CD1c-positive myeloid dendritic cell (primary cell): ENCODE results near the gene ADAMTSL3.

Source experiments
- DNase-seq: peaks from one replicate; pipeline ENCODE4 v3.0.0-alpha.2; 2016; ENCODE audit errors: extremely low spot score

The ADAMTSL3 gene, protein sequence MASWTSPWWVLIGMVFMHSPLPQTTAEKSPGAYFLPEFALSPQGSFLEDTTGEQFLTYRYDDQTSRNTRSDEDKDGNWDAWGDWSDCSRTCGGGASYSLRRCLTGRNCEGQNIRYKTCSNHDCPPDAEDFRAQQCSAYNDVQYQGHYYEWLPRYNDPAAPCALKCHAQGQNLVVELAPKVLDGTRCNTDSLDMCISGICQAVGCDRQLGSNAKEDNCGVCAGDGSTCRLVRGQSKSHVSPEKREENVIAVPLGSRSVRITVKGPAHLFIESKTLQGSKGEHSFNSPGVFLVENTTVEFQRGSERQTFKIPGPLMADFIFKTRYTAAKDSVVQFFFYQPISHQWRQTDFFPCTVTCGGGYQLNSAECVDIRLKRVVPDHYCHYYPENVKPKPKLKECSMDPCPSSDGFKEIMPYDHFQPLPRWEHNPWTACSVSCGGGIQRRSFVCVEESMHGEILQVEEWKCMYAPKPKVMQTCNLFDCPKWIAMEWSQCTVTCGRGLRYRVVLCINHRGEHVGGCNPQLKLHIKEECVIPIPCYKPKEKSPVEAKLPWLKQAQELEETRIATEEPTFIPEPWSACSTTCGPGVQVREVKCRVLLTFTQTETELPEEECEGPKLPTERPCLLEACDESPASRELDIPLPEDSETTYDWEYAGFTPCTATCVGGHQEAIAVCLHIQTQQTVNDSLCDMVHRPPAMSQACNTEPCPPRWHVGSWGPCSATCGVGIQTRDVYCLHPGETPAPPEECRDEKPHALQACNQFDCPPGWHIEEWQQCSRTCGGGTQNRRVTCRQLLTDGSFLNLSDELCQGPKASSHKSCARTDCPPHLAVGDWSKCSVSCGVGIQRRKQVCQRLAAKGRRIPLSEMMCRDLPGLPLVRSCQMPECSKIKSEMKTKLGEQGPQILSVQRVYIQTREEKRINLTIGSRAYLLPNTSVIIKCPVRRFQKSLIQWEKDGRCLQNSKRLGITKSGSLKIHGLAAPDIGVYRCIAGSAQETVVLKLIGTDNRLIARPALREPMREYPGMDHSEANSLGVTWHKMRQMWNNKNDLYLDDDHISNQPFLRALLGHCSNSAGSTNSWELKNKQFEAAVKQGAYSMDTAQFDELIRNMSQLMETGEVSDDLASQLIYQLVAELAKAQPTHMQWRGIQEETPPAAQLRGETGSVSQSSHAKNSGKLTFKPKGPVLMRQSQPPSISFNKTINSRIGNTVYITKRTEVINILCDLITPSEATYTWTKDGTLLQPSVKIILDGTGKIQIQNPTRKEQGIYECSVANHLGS (N-terminal part only)

DNA sequence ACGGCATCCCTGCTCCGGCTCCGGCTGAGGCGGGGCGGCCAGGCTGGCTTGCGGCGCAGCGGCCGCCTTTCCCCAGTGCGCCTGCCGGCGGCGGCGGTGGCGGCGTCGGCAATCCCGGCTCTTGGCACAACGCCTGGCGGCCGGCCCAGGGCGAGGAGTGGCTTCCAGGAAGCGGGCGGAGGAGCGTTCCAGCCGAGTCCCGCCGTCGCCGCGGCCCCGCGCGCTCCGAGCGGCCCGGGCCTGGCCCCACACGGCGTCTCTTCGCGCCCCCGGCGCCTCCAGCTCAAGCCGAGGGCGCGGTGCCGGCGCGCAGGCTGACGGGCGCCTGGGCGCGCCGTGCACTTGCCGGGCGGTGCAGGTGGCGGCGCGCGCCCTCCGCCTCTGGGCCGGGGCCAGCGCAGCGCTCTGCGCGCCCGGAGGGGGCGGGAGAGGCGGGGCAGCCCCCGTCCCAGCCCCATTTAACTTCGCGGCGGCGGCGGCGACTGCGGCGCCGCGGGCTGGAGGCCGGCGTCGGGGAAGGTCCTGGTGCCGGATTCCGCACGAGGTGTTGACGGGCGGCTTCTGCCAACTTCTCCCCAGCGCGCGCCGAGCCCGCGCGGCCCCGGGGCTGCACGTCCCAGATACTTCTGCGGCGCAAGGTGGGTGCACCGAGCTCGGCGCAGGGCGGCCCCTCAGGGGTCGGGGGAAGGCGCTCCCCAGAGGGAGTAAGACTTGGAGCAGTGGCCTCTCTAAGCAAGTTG lies at the start of gene ADAMTSL3:
Gene ADAMTSL3, plus strand, starts transcription at position 485 of the 740 bp plus-strand sequence. CDS start 1,639 bp downstream, outside the sequence.
- no peak for DNase-seq

DNA sequence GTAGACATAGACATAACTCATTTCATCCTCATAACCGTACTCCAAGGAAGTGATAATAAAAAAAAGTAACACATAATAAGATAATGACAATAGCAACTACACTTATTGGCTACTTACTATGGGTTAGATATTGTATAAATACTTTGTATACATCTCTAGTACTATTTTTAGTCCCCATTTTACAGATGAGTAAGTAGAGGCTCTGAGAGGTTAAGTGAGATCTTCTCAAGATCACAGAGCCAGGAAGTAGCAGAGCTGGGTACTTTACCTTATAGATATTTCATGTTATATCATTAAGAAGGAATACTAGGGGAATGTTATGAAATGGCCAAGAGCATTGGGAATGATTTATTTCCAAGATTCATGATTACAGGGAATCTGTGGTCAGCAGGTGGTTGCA lies 49.4 kb upstream of the ADAMTSL3 start:
- no peak for DNase-seq

DNA sequence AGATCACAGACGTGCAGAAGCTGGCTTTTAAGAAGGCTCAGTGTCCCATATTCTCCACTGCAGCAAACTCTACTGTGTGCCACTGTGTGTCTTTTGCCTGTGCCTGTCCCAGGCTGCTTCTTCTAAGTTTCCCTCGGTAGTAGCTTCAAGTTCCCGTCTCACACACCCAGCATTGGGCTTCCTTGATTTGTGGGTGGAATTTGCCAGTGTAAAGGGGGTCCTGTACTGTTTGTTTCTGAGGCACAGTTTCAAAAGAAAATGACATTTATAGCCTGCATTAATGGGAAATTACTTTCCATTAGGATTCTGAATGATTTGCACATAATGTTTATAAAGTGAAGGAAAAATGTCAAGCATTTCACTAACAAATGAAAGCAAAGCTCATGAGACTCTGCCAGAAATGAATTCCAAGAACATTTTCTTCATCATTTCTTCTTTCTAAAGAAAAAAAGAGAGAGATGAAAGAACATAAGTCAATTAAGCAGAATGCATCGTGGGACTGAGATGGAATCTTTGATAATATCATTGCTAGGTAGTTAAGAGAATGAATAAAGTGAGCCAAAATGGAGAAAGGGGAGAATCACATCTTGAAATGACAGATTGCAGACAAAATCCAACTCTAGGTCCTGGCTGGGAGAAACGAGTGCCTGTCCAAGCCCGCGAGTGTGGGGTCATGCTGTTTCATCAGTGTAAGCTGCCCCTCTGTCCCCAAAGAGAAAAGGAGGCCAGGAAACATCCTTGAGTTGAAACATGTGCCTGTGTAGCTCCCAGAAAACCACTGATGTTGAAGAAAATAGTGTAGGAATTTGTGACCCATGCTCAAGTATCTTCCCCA lies 48.6 kb upstream of the ADAMTSL3 start:
- no peak for DNase-seq

DNA sequence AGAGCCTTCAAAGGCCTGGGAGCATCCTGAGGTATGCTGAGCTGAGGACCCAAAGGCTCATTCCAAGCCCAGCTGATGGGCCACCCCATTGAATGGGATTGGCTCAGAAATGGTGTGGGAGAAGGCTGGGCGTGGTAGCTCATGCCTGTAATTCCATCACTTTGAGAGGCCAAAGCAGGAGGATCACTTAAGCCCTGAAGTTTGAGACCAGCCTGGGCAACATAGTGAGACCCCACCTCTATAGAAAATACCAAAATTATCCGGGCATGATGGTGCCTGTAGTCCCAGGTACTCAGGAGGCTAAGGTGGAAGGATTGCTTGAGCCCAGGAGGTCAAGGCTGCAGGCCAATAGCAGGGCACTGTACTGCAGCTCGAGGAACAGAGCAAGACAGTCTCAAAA lies 43.8 kb upstream of the ADAMTSL3 start:
- no peak for DNase-seq

DNA sequence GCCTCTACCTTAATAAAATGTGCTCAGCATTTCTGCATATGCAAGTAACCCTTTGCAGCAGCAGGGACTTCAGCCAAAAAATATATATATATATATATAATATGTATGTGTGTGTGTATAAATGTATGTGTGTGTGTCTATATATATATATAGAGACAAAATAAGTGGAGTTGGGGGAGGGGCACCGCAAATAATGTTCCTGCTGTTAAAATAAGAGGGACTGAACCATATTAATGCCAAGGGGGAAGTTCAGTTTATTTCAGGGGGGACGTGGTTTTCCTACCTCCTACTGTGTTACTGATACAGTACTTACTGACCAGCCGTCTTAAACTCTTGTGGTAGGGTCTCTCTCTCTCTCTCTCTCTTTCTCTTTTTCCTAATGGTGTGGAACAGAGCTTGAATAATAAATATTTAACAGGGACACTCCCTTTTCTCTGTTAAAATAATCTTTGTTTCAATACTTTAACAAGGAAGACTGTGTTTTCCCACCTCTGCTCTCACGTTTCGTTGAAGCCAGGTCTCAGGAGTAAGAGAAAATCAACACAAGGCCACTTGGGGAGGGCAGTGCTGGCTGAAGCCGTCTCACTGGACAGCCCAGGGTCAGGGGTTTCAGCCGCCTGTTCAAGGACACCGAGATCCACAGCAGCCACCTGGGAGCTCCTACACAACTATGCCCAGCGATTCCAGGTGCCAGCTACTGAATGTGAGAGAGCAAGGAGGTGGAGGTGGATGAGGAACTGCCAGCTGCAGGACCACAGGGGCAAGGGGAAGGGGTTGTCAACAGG lies 42.8 kb upstream of the ADAMTSL3 start:
- DNase-seq: no peak

DNA sequence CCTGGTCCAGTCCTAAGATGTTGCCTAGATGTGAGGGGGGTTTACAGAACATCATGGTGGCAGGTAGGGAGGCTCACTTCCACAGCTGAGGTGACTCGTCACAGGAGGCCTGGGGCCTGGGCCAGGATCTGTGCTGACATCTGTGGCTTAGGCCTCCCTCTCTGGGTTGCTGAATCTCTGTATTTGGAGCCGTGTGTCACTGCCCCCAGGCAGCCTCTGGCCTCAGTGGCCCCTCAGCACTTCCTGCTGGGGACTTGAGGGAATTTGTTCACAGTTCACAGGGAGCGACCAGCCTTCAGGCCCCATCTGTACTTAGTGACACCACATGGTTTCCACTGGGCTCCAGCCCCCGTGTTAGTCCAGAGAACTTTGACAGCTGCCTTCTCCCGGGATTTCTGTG lies 41.7 kb upstream of the ADAMTSL3 start:
- DNase-seq: no peak

DNA sequence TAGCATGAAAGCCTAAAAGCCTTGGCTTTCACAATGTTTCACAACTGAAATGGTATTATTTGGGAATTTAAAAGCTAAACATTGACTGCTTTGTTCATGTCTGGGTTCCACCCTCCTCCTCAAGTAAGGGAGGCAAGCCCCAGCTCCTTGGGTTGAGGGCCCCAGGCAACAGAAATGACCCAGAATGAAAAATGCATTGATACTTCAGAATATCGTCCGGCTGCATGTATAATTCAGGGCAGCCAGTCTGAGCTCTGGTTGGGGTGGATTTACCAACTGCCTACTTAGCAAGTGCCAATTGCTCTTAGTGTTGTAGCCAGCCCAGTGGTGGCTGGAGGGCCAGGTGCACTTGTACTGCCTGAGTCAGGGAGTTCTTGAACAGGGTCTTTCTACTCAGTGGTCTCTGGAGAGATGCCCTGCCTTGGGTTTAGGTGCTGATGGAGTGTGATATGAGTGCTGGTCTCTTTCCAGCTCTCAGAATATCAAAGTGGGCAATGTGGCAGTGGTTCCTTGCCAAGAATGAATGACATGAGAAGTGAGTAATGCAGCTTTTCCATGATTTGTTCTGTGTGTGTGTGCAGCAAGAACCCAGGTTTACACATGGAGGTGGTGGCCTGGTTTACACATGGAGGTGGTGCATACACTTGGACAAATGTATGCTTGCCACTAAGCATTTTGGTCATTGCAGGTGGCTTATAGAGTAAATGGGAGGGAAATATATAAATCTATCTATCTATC lies 40.9 kb upstream of the ADAMTSL3 start:
- DNase-seq: no peak

DNA sequence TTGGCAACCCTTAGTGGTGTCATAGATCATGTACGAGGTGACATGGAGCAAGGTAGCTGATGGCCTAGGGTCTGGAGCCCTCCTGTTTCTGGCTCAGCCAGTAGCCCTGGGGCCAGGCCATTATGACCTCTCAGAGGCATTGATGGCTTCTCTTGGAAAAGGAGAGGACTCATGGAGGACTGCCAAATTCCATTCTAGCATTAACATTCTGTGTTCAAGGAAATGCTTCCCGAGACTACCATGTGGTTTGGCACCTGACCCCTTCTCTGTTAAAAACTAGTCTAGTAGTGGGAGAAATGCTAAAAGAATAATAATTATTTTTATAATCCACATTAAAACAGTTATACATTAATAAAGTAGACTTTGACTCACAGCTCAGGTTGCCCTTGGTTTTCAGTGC lies 40.2 kb upstream of the ADAMTSL3 start:
- no peak for DNase-seq

DNA sequence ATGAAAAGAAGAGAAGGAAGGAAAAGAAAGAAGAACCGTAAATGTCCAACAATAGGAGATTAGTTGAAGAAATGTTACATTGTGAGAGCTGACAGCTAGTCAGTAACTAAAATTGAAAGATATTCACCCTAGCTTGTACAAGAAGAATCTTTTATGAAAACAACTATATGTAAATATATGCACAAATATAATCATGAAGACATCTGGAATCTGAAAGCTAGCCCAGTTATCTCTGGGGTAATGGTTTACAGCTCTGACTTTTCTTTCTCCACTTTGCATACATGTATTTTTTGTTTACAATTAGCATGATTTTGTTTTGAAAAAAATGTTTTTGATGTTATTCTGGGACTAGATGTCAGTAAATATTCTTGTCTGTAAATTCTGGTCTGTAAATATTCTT lies 37.1 kb upstream of the ADAMTSL3 start:
- no peak for DNase-seq

DNA sequence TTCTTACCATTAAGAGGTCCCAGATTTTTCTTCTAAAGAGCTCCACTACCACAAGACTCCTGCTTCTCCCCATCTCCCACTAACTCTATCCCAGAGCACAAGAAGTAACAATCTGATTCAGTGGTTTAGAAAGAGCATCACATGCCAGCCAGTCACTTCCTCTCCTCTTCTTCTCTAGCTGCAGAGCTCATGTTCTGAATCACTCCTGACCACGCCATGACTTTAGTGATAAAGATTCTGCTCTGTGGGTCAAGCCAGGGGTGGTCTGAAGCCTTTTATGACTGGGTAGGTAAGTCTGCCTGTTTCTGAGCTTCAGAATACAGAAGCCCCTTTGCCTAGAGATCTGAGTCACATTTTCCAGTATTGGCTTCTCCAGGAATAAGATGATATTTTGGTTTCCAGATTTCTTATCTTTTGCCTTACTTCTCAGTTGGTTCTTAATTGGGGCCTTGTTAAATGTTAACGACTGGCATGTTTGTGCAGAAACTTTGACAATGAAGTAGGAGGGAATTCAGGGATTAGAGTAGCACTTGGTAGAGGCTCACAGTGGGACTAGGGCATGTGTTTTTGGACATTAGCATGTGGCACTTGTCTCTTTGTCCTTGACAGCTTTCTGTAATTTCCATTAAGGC lies 27.6 kb upstream of the ADAMTSL3 start:
- DNase-seq: no peak

DNA sequence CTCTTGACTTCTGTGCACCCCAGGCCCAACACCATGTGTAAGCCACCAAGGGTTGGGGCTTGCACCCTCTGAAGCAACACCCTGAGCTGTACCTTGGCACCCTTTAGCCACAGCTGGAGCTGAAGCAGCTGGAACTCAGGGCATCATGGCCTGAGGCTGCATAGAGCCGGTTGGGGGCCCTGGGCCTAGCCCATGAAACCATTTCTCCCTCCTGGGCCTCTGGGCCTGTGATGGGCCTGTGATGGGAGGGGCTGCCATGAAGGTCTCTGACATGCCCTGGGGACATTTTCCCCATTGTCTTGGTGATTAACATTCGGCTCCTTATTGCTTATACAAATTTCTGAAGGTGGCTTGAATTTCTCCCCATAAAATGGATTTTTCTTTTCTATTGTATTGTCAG lies 22.4 kb upstream of the ADAMTSL3 start:
- no peak for DNase-seq

DNA sequence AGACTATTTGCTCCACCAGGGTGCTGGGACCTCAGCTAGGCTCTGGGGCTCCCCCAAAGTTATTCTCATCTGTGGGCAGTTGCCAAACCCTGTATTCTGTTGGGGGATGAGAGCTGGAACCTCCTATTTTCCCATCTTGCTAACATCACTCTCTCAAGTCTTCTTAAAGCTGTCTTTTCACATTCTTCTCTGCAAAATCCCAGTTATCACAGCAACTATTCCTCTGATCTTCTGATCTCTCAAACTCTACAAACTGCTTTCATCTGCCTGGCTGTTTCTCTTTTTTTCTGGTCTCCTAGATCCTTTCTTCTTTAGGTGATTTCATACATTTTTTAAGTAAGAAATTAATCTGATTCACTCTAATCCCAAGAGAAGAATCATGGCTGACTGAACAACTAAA lies 10.7 kb upstream of the ADAMTSL3 start:
- DNase-seq: no peak

DNA sequence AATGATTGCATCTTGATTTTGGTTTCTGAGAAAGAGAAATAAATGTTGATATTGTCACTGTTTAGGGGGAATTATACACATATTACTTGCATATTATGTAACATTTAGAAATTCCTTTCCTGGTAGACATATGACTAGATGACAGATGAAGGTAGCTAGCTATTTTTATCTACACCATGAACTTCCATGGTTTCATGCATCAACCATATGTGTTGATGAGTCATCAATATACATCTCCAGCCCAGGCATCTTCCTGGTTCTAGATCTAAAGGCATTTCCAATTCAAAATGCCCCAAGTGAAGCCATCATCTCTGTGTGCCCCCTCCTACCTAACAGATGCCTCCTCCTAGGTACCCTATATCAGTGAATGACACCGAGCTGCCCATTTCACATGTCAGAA lies 9.5 kb upstream of the ADAMTSL3 start:
- DNase-seq: no peak

DNA sequence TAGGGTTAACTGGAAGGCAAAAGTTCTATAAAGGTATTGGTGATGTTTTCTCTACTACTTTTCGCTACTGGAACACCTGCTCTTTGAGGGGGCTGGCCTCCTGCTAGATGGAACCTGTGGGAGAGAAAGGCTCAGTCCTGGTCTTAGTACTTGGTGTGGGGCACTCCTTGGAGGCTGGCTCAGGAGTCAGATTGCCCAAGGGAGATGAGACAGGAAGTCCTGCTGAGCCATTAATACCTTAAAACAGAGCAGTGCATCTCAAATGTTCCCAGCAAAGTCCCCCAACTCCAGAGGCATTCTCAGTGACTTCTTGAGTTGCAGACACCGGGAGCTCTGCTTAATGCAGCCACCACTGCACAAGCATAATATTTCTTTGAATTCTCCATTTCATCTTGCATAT lies 3.1 kb upstream of the ADAMTSL3 start:
- no peak for DNase-seq

DNA sequence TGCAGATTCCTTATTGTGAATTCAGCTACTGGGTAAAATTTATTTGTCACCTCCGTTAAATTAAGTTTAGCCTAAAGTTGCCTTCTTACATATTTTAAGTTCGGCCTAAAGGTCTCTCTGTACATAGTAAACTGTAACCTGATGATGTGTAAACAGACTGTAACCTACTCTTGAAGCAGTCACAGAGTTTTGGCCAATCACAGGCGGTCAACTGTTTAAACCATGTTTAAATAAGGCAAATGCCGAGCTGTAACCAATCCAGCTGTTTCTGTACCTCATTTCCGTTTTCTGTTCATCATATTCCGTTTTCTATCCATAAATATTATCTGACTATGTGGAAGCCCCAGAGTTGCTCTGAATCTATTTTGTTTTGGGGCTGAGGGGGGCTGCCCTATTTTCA lies 2.4 kb upstream of the ADAMTSL3 start:
- DNase-seq: no peak

DNA sequence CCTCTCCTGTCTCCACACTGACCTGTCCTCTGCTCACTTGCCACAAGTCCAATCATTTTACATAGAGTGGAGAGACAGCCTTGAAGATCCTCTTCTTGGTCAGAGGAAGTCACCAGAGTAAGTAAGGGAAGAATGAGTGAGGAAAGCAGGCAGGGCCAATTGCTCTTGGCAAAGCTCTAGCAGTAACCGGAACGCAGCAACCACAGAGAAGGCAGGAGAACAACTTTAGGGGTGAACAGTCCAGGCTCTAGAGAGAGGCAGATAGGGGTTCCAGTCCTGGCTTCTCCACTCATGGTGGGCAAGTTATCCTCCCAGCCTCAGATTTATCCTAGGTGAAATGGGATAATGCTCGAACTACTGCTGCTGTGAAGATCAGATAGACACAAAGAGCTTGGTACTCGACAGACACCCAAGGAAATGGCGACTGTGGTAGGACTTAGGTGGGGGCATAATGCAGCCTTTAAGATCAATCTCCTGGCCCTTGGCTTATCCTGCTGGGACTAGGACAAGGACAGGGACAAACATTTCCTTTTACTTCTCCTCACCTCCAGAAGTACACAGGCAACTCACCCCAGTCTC lies 1.2 kb upstream of the ADAMTSL3 start:
- no peak for DNase-seq

DNA sequence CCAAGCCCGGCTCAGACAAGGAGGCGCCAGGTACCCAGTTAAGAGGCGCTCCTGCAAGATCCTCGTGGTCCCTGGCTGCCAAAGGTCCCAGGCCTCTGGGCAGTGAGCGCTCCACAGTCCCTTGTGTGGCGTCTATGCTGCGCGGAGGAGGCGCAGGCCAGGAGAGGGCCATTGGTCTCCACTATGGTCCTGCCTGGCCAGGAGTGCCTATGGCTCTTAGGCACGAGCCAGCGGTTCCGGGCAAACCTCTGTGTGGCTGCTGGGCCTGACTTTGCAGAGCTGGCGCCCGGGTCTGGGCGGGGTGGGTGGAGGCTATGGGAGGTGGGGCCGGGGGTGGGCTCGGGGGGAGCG lies 660 bp upstream of the ADAMTSL3 start:
- no peak for DNase-seq
